Retinal pigment epithelial cell (primary cell): ENCODE data around the gene GAB2.

ENCODE experiments used
- DNase-seq: peaks from one replicate; pipeline ENCODE4 v3.0.0-alpha.2; 2010; ENCODE audit warnings: low read depth
- H3K4me3 ChIP-seq: 2 replicates; pipeline ENCODE4 v1.5.1; 2011; ENCODE audit warnings: mild to moderate bottlenecking, low read length, control low read depth, moderate library complexity
- CTCF ChIP-seq: conservative IDR thresholded peaks from 2 replicates; pipeline ENCODE4 v1.5.1; 2011; ENCODE audit warnings: low read depth, low read length, control low read depth, inconsistent platforms

GAB2 gene

GRCh38 chr11:78453140-78453935 is 35.7 kb upstream of the GAB2 start:
- no peak overlapping the region for H3K4me3 ChIP-seq
- DNase-seq, result no peak
- no peak for TF ChIP-seq CTCF

- no peak for TF ChIP-seq CTCF
- H3K4me3 ChIP-seq, result no peak overlapping the region
These were observed 33.9 kb upstream of the GAB2 start for GRCh38 chr11:78451371-78452150.

GRCh38 chr11:78450866-78451265 is 33.2 kb upstream of the GAB2 start:
- H3K4me3 ChIP-seq, result no peak overlapping the region
- no peak for TF ChIP-seq CTCF
- DNase-seq, result no peak

More at GRCh38 chr11:78451371-78452150, 33.9 kb upstream of the GAB2 start:
- no peak for DNase-seq

GRCh38 chr11:78449866-78450265 is 32.2 kb upstream of the GAB2 start:
- peak; percentile 16 for DNase-seq
- H3K4me3 ChIP-seq, result no peak overlapping the region
- TF ChIP-seq CTCF, result no peak

- TF ChIP-seq CTCF, result no peak
- H3K4me3 ChIP-seq, result no peak overlapping the region
- no peak for DNase-seq
These were observed 28.6 kb upstream of the GAB2 start for GRCh38 chr11:78446210-78446609.

GRCh38 chr11:78444726-78445125 is 27.1 kb upstream of the GAB2 start:
- DNase-seq, result no peak
- no peak overlapping the region for H3K4me3 ChIP-seq
- TF ChIP-seq CTCF, result no peak
